ENCODE data around the gene CXorf58. TPM values are rescaled to one million over a fixed set of nuclear protein-coding genes. Genes with fewer than 3 reads are reported as not detected.
"Not testable (repeated sequence)": the region's sequence is repeated elsewhere in the genome, so short reads cannot be mapped to it uniquely, and the experiment has no call there.

Gene CXorf58
- polyA plus RNA-seq, 4 donors = 0.04 to 0.54 (median 0.13) TPM; not detected in 1

DNA sequence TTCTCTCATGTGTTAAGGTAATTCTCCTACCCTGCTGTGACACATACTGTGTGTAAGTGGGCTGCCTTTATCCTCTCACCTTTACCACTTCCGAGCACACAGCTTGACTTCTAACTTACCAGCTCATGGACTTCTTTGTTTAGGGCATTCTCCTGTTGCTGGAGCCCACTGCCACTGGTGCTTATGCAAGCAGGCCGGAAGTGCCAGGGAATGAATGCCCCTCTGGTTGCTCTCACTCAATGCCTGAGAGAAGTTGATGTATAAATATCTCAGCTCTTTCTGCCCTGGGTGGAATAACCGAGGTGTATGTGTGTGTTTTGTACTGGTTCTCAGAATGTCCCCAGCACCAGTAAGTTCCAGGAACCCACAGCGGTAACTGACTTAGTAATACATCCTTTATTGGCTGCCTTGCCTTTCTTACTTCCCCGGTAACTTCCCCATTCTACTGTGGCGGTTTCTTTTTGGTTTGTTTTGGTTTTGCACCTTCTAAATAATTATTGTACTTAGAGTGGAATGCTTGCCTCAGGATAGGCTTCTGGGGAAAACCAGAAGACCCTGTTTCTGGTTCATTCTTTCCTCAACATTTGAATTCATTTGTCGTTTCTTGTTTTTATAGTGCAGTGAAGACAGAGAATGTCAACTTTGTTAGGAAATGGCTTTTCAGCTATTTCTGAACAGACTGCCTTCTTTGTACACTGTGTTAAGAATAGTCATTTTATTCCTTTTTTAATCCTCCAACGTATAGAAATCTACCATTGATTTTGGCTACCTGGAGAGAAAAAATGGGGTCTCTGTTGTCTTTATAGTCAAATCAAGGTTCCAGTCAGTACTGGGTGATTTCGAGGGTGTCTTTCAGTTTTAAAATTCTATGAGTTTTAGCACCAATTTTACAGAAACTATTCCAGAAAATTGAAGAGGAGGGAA, 45.4 kb downstream of the CXorf58 start:
- peak overlapping the region in 1 of 3 donors; percentile 79 for H3K27ac ChIP-seq (ENCODE audit: low read depth in 1 of 3, low read length in 2 of 3)
- H3K36me3 ChIP-seq (ENCODE audit: control insufficient read depth in 3 of 3, insufficient read depth in 2 of 3, low read depth in 1 of 3, low read length in 3 of 3) = no peaks in the 10 kb centered on the region
- DNase-seq (peak in 1 of 2 donors; percentile 31), FAIRE-seq (no peak)
- no peak overlapping the region for H3K4me3 ChIP-seq (ENCODE audit: low read depth in 1 of 3, low read length in 3 of 3)
- no peaks in the 10 kb centered on the region for H3K27me3 ChIP-seq (ENCODE audit: control insufficient read depth in 3 of 3, insufficient read depth in 3 of 3, low read length in 3 of 3)
- 47 to 64% (median 53%) methylated on average over 9 of the region's 9 CpGs for WGBS, 3 donors
- H3K9me3 ChIP-seq (ENCODE audit: control insufficient read depth in 2 of 2, insufficient read depth in 1 of 2, low read depth in 1 of 2, low read length in 1 of 2) = no peaks in the 10 kb centered on the region
- no peaks in the 10 kb centered on the region for H3K4me1 ChIP-seq (ENCODE audit: control insufficient read depth in 3 of 3, insufficient read depth in 2 of 3, low read depth in 1 of 3, low read length in 2 of 3)

DNA sequence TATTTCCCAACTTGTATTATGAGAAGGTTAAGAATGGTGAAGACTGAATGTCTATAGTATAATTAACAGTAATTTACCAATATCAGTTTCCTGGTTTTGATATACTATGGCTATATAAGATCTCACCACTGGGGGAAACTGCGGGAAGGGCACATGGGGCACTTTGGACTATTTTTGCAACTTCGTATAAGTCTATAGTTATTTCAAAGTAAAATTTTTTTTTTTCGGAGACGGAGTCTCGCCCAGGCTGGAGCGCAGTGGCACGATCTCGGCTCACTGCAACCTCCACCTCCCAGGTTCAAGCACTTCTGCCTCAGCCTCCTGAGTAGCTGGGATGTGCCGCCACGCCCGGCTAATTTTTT, 46.1 kb downstream of the CXorf58 start:
- no peak for DNase-seq
- 42 to 79% (median 72%) methylated on average over 11 of the region's 11 CpGs for WGBS, 3 donors
- Histone ChIP-seq H3K4me3 (ENCODE audit: low read depth in 1 of 3, low read length in 3 of 3) (no peak overlapping the region), H3K36me3 (ENCODE audit: control insufficient read depth in 3 of 3, insufficient read depth in 2 of 3, low read depth in 1 of 3, low read length in 3 of 3) (no peaks in the 10 kb centered on the region), H3K27ac (ENCODE audit: low read depth in 1 of 3, low read length in 2 of 3) (no peak overlapping the region), H3K9me3 (ENCODE audit: control insufficient read depth in 2 of 2, insufficient read depth in 1 of 2, low read depth in 1 of 2, low read length in 1 of 2) (no peaks in the 10 kb centered on the region), H3K27me3 (ENCODE audit: control insufficient read depth in 3 of 3, insufficient read depth in 3 of 3, low read length in 3 of 3) (no peaks in the 10 kb centered on the region), H3K4me1 (ENCODE audit: control insufficient read depth in 3 of 3, insufficient read depth in 2 of 3, low read depth in 1 of 3, low read length in 2 of 3) (no peaks in the 10 kb centered on the region)
- FAIRE-seq = no peak

DNA sequence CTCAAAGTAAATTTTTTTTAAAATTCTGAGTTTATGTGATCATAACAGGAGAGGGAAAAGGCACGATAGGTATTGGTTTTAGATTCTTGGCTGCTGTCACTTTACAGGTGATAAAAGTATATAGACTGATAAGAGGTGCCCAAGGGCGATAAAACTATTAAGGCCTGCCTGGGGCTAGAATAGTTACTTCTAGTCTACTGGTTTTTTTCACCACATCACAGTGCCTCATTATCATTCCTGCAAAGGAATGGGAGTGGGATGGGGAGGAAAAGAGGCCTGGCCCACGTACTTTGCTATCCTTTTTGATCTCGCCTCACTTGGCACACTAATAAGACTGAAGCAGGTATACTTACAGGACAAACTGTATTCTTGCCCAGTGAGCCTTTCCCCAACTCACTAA, 46.6 kb downstream of the CXorf58 start:
- FAIRE-seq (no peak), DNase-seq (peak; percentile 9 to 17)
- 24 to 47% (median 29%) methylated on average over 4 of the region's 4 CpGs for WGBS, 3 donors

DNA sequence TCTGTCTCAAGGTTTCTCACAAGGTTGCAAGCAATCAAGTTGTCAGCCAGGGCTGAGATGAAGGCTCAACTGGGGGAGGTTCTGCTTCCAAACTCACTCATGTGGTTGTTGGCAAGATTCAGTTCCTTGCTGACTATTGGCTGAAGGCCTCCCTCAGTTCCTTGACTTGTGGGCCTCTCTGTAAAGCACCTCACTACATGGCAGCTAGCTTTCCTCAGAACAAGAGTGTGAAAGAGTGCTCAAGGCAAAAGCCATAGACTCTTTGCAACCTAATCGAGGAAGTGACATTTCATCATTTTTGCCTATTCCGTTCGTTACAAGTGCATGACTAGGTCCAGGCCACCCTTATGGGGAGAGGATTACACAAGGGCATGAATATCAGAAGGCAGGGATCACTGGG, 52.0 kb downstream of the CXorf58 start:
- Histone ChIP-seq H3K4me1 (ENCODE audit: control insufficient read depth in 3 of 3, insufficient read depth in 2 of 3, low read depth in 1 of 3, low read length in 2 of 3) (no peaks in the 10 kb centered on the region), H3K9me3 (ENCODE audit: control insufficient read depth in 2 of 2, insufficient read depth in 1 of 2, low read depth in 1 of 2, low read length in 1 of 2) (peaks cover 0 to 3% of the 10 kb centered on the region in 2 donors), H3K36me3 (ENCODE audit: control insufficient read depth in 3 of 3, insufficient read depth in 2 of 3, low read depth in 1 of 3, low read length in 3 of 3) (no peaks in the 10 kb centered on the region), H3K27me3 (ENCODE audit: control insufficient read depth in 3 of 3, insufficient read depth in 3 of 3, low read length in 3 of 3) (no peaks in the 10 kb centered on the region), H3K27ac (ENCODE audit: low read depth in 1 of 3, low read length in 2 of 3) (no peak overlapping the region), H3K4me3 (ENCODE audit: low read depth in 1 of 3, low read length in 3 of 3) (no peak overlapping the region)
- FAIRE-seq = no peak
- WGBS, 3 donors = 82 to 100% (median 83%) methylated on average over 3 of the region's 3 CpGs
- no peak for DNase-seq

More for the DNA sequence above, 46.6 kb downstream of the CXorf58 start:
- no peak overlapping the region for H3K27ac ChIP-seq (ENCODE audit: low read depth in 1 of 3, low read length in 2 of 3)
- H3K27me3 ChIP-seq (ENCODE audit: control insufficient read depth in 3 of 3, insufficient read depth in 3 of 3, low read length in 3 of 3) = no peaks in the 10 kb centered on the region
- H3K4me3 ChIP-seq (ENCODE audit: low read depth in 1 of 3, low read length in 3 of 3) = no peak overlapping the region
- H3K36me3 ChIP-seq (ENCODE audit: control insufficient read depth in 3 of 3, insufficient read depth in 2 of 3, low read depth in 1 of 3, low read length in 3 of 3) = no peaks in the 10 kb centered on the region
- H3K4me1 ChIP-seq (ENCODE audit: control insufficient read depth in 3 of 3, insufficient read depth in 2 of 3, low read depth in 1 of 3, low read length in 2 of 3) = no peaks in the 10 kb centered on the region
- H3K9me3 ChIP-seq (ENCODE audit: control insufficient read depth in 2 of 2, insufficient read depth in 1 of 2, low read depth in 1 of 2, low read length in 1 of 2) = no peaks in the 10 kb centered on the region

DNA sequence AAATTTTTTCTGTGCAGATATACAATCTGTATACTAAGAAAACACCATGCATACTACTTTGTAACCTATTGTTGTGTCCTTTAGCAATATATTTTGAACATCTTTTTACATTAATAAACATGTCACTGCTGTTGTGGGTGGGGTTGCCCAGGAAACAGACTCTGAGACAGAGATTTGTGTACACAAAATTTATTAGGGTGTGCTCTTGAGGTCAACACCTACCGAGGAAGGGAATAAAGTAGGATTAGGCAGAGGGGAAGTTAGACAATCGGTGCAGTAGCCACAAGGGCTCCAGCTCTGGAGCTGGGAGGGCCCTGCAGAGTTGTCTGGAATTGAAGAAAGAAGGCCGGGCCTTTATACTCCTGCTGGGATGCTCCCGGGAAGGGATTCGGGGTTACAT, 56.4 kb downstream of the CXorf58 start:
- 52 to 66% (median 60%) methylated on average over 5 of the region's 5 CpGs for WGBS, 3 donors
- no peak overlapping the region for H3K27ac ChIP-seq (ENCODE audit: low read depth in 1 of 3, low read length in 2 of 3)
- no peak for FAIRE-seq
- DNase-seq = no peak
- H3K9me3 ChIP-seq (ENCODE audit: control insufficient read depth in 2 of 2, insufficient read depth in 1 of 2, low read depth in 1 of 2, low read length in 1 of 2) = peaks cover 0 to 3% of the 10 kb centered on the region in 2 donors
- no peaks in the 10 kb centered on the region for H3K27me3 ChIP-seq (ENCODE audit: control insufficient read depth in 3 of 3, insufficient read depth in 3 of 3, low read length in 3 of 3)
- no peaks in the 10 kb centered on the region for H3K36me3 ChIP-seq (ENCODE audit: control insufficient read depth in 3 of 3, insufficient read depth in 2 of 3, low read depth in 1 of 3, low read length in 3 of 3)
- H3K4me1 ChIP-seq (ENCODE audit: control insufficient read depth in 3 of 3, insufficient read depth in 2 of 3, low read depth in 1 of 3, low read length in 2 of 3) = no peaks in the 10 kb centered on the region
- H3K4me3 ChIP-seq (ENCODE audit: low read depth in 1 of 3, low read length in 3 of 3) = no peak overlapping the region

DNA sequence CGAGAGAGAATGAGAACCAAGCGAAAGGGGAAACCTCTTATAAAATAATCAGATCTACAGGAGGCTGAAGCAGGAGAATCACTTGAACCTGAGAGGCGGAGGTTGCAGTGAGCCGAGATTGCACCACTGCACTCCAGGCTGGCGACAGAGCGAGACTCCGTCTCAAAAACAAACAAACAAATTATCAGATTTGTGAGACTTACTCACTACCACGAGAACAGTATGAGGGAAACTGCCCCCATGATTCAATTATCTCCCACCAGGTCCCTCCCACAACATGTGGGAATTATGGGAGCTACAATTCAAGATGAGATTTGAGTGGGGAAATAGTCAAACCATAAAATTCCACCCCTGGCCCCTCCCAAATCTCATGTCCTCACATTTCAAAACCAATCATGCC, 57.8 kb downstream of the CXorf58 start:
- not testable (repeated sequence) for H3K9me3 ChIP-seq (ENCODE audit: control insufficient read depth in 2 of 2, insufficient read depth in 1 of 2, low read depth in 1 of 2, low read length in 1 of 2); H3K27ac ChIP-seq (ENCODE audit: low read depth in 1 of 3, low read length in 2 of 3); H3K27me3 ChIP-seq (ENCODE audit: control insufficient read depth in 3 of 3, insufficient read depth in 3 of 3, low read length in 3 of 3); H3K4me1 ChIP-seq (ENCODE audit: control insufficient read depth in 3 of 3, insufficient read depth in 2 of 3, low read depth in 1 of 3, low read length in 2 of 3); DNase-seq; FAIRE-seq; H3K4me3 ChIP-seq (ENCODE audit: low read depth in 1 of 3, low read length in 3 of 3); H3K36me3 ChIP-seq (ENCODE audit: control insufficient read depth in 3 of 3, insufficient read depth in 2 of 3, low read depth in 1 of 3, low read length in 3 of 3)
- WGBS, 3 donors = 81 to 91% (median 88%) methylated on average over 8 of the region's 8 CpGs

DNA sequence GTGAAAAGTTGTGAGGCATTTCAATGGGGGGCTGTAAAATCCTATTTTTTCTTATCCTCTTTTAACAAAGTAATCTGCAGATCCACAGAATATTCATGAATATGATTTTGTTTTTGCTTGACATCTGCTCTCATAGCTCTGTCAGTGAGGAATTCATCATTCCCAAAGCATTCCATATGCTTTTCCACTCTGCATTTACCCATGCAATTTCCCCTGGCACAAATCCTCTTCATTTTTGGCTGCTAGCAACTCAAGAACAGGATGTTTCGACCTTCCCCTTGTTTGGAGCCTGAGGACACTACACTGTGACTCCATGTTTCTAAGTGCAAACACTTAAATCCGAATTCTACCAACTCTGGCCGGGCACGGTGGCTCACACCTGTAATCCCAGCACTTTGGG, 70.7 kb downstream of the CXorf58 start:
- 78 to 96% (median 85%) methylated on average over 4 of the region's 4 CpGs for WGBS, 3 donors

DNA sequence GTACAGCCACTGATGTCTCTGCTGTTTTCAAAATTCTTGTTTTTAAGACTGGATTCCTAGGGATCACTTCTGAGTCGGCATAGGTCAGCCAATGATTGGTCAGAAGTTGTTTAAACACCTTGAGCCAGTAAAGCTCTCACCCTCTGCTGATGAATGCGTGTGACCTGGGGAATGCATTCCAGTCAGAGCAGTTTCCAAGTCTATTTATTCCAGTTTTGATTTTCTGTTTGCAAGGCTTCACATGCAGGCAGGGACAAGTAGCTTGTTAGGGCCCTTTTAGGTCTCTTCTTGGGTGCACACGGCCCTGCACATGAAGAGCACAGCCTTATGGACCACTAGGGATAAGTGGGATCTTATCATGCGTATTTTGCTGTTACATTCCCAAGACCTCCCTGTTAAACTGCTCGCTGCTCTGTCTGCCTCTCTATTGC, 72.2 kb downstream of the CXorf58 start:
- DNase-seq (no peak), FAIRE-seq (no peak)
- Histone ChIP-seq H3K4me3 (ENCODE audit: low read depth in 1 of 3, low read length in 3 of 3) (no peak overlapping the region), H3K9me3 (ENCODE audit: control insufficient read depth in 2 of 2, insufficient read depth in 1 of 2, low read depth in 1 of 2, low read length in 1 of 2) (no peaks in the 10 kb centered on the region), H3K27me3 (ENCODE audit: control insufficient read depth in 3 of 3, insufficient read depth in 3 of 3, low read length in 3 of 3) (no peaks in the 10 kb centered on the region), H3K27ac (ENCODE audit: low read depth in 1 of 3, low read length in 2 of 3) (no peak overlapping the region), H3K36me3 (ENCODE audit: control insufficient read depth in 3 of 3, insufficient read depth in 2 of 3, low read depth in 1 of 3, low read length in 3 of 3) (no peaks in the 10 kb centered on the region), H3K4me1 (ENCODE audit: control insufficient read depth in 3 of 3, insufficient read depth in 2 of 3, low read depth in 1 of 3, low read length in 2 of 3) (no peaks in the 10 kb centered on the region)
- WGBS, 3 donors = 67% methylated on average over 5 of the region's 5 CpGs

More for the DNA sequence above, 70.7 kb downstream of the CXorf58 start:
- H3K4me1 ChIP-seq (ENCODE audit: control insufficient read depth in 3 of 3, insufficient read depth in 2 of 3, low read depth in 1 of 3, low read length in 2 of 3) = no peaks in the 10 kb centered on the region
- no peak overlapping the region for H3K27ac ChIP-seq (ENCODE audit: low read depth in 1 of 3, low read length in 2 of 3)
- no peaks in the 10 kb centered on the region for H3K9me3 ChIP-seq (ENCODE audit: control insufficient read depth in 2 of 2, insufficient read depth in 1 of 2, low read depth in 1 of 2, low read length in 1 of 2)
- DNase-seq (no peak), FAIRE-seq (no peak)
- no peaks in the 10 kb centered on the region for H3K36me3 ChIP-seq (ENCODE audit: control insufficient read depth in 3 of 3, insufficient read depth in 2 of 3, low read depth in 1 of 3, low read length in 3 of 3)
- no peak overlapping the region for H3K4me3 ChIP-seq (ENCODE audit: low read depth in 1 of 3, low read length in 3 of 3)
- H3K27me3 ChIP-seq (ENCODE audit: control insufficient read depth in 3 of 3, insufficient read depth in 3 of 3, low read length in 3 of 3) = no peaks in the 10 kb centered on the region

All from small intestine (tissue), 7 donors.